Measurements from ENCODE around the gene TOMM20L. TPM values are rescaled to one million over a fixed set of nuclear protein-coding genes. Genes with fewer than 3 reads are reported as not detected.

The TOMM20L gene
- total and polyA plus RNA-seq, 2 of the 13 experiments (the other 11 are each of a cell fraction or from before 2014, with no cell fraction given), result 0.46 TPM; not detected in 1

- TF ChIP-seq, protein P1, sequence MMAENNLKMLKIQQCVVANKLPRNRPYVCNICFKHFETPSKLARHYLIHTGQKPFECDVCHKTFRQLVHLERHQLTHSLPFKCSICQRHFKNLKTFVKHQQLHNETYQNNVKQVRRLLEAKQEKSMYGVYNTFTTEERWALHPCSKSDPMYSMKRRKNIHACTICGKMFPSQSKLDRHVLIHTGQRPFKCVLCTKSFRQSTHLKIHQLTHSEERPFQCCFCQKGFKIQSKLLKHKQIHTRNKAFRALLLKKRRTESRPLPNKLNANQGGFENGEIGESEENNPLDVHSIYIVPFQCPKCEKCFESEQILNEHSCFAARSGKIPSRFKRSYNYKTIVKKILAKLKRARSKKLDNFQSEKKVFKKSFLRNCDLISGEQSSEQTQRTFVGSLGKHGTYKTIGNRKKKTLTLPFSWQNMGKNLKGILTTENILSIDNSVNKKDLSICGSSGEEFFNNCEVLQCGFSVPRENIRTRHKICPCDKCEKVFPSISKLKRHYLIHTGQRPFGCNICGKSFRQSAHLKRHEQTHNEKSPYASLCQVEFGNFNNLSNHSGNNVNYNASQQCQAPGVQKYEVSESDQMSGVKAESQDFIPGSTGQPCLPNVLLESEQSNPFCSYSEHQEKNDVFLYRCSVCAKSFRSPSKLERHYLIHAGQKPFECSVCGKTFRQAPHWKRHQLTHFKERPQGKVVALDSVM (CRISPR knock-in tag; IDR thresholded peaks at IDR 0.05), result 0 out of 2 replicates have a peak, but pooled peaks have one; percentile 35
- TF ChIP-seq ZNF24 (IDR thresholded peaks at IDR 0.05), result no peak
- TF ChIP-seq ZNF446 (CRISPR knock-in tag; IDR thresholded peaks at IDR 0.05), result peak; percentile 83; the same call in 1 of the 2 replicates
- no peak for TF ChIP-seq KAT8 (CRISPR knock-in tag; IDR thresholded peaks at IDR 0.05)
- TF ChIP-seq ZMYM2 (CRISPR knock-in tag; IDR thresholded peaks at IDR 0.05), result no peak
- no peak for TF ChIP-seq ATF6 (CRISPR knock-in tag; conservative IDR thresholded peaks at IDR 0.05)
- 0 out of 2 replicates have a peak, but pooled peaks have one; percentile 62 for TF ChIP-seq TOPORS (CRISPR knock-in tag; IDR thresholded peaks at IDR 0.05)
- peak; percentile 47; the same call in 1 of the 2 replicates for TF ChIP-seq ZNF747 (CRISPR knock-in tag; IDR thresholded peaks at IDR 0.05; ENCODE audit: borderline replicate concordance)
- 0 out of 2 replicates have a peak, but pooled peaks have one; percentile 41 for TF ChIP-seq E2F2 (CRISPR knock-in tag; IDR thresholded peaks at IDR 0.05; ENCODE audit: borderline replicate concordance)
- TF ChIP-seq, protein P2, sequence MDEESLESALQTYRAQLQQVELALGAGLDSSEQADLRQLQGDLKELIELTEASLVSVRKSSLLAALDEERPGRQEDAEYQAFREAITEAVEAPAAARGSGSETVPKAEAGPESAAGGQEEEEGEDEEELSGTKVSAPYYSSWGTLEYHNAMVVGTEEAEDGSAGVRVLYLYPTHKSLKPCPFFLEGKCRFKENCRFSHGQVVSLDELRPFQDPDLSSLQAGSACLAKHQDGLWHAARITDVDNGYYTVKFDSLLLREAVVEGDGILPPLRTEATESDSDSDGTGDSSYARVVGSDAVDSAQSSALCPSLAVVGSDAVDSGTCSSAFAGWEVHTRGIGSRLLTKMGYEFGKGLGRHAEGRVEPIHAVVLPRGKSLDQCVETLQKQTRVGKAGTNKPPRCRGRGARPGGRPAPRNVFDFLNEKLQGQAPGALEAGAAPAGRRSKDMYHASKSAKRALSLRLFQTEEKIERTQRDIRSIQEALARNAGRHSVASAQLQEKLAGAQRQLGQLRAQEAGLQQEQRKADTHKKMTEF (CRISPR knock-in tag; IDR thresholded peaks at IDR 0.05), result no peak
- no peak for TF ChIP-seq IRF1 (CRISPR knock-in tag; IDR thresholded peaks at IDR 0.05; ENCODE audit: low read depth)
- TF ChIP-seq ZNF678 (CRISPR knock-in tag; IDR thresholded peaks at IDR 0.05), result no peak
- peak; percentile 41 for TF ChIP-seq AGO1 (IDR thresholded peaks at IDR 0.05; ENCODE audit: low read depth, low read length, poor library complexity, severe bottlenecking)
- TF ChIP-seq MXD3 (CRISPR knock-in tag; IDR thresholded peaks at IDR 0.05), result no peak
- TF ChIP-seq MYC (CRISPR knock-in tag; IDR thresholded peaks at IDR 0.05; ENCODE audit: borderline replicate concordance), result peak; percentile 91
- TF ChIP-seq, protein P3, sequence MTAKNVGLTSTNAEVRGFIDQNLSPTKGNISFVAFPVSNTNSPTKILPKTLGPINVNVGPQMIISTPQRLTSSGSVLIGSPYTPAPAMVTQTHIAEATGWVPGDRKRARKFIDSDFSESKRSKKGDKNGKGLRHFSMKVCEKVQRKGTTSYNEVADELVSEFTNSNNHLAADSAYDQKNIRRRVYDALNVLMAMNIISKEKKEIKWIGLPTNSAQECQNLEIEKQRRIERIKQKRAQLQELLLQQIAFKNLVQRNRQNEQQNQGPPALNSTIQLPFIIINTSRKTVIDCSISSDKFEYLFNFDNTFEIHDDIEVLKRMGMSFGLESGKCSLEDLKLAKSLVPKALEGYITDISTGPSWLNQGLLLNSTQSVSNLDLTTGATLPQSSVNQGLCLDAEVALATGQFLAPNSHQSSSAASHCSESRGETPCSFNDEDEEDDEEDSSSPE (CRISPR knock-in tag; IDR thresholded peaks at IDR 0.05), result no peak; the same call in 1 of the 2 replicates
- TF ChIP-seq, protein P4, sequence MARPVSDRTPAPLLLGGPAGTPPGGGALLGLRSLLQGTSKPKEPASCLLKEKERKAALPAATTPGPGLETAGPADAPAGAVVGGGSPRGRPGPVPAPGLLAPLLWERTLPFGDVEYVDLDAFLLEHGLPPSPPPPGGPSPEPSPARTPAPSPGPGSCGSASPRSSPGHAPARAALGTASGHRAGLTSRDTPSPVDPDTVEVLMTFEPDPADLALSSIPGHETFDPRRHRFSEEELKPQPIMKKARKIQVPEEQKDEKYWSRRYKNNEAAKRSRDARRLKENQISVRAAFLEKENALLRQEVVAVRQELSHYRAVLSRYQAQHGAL (CRISPR knock-in tag; IDR thresholded peaks at IDR 0.05; ENCODE audit: not compliant biosample characterization), result no peak
- TF ChIP-seq PHF5A (CRISPR knock-in tag; IDR thresholded peaks at IDR 0.05; ENCODE audit: low read depth, unreplicated experiment), result no peak
These were observed 31.0 kb downstream of the TOMM20L start (continued) for GRCh38 chr14:58426670-58427280.

Measured in HepG2 (cell line).